Measurements from ENCODE around the gene TRERF1.

DNA sequence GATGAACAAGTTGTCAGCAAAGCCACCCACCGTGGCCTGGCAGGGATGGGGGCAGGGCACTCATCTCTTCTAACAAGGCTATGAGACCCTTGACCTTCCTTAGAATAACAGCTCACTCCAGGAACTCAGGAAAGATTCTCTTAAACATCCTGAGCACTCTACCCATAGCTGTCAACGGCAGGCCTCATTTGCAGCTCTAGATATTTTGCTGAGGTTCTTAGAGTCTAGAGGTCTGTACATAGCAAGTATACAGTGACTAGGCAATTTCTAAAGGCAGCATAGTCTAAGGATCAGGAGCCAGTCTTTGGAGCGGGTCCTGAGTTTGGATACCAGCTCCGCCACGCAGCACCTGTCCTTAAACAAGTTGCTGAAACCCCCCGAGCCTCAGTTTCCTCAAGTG lies 11.7 kb downstream of the TRERF1 start:
- TF ChIP-seq POLR2AphosphoS5 (IDR thresholded peaks at IDR 0.05; ENCODE audit: low read depth) (no peak), EZH2 (IDR thresholded peaks at IDR 0.05; ENCODE audit: low read depth, unreplicated experiment) (no peak), ZNF114 (CRISPR knock-in tag; IDR thresholded peaks at IDR 0.05) (no peak), EZH2phosphoT487 (IDR thresholded peaks at IDR 0.05; ENCODE audit: unreplicated experiment) (no peak), NANOG (IDR thresholded peaks at IDR 0.05; ENCODE audit: borderline replicate concordance) (no peak), CREB1 (CRISPR knock-in tag; IDR thresholded peaks at IDR 0.05; ENCODE audit: low read depth) (no peak), ZNF331 (CRISPR knock-in tag; IDR thresholded peaks at IDR 0.05; ENCODE audit: low read depth) (no peak), JUNB (IDR thresholded peaks at IDR 0.05; ENCODE audit: unreplicated experiment) (no peak), STAT1 (IDR thresholded peaks at IDR 0.05; ENCODE audit: unreplicated experiment) (no peak)
- TF ChIP-seq, protein P1, sequence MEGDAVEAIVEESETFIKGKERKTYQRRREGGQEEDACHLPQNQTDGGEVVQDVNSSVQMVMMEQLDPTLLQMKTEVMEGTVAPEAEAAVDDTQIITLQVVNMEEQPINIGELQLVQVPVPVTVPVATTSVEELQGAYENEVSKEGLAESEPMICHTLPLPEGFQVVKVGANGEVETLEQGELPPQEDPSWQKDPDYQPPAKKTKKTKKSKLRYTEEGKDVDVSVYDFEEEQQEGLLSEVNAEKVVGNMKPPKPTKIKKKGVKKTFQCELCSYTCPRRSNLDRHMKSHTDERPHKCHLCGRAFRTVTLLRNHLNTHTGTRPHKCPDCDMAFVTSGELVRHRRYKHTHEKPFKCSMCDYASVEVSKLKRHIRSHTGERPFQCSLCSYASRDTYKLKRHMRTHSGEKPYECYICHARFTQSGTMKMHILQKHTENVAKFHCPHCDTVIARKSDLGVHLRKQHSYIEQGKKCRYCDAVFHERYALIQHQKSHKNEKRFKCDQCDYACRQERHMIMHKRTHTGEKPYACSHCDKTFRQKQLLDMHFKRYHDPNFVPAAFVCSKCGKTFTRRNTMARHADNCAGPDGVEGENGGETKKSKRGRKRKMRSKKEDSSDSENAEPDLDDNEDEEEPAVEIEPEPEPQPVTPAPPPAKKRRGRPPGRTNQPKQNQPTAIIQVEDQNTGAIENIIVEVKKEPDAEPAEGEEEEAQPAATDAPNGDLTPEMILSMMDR (conservative IDR thresholded peaks at IDR 0.05; ENCODE audit: low read depth in 2 of 2) = no peak
- TF ChIP-seq, protein P2, sequence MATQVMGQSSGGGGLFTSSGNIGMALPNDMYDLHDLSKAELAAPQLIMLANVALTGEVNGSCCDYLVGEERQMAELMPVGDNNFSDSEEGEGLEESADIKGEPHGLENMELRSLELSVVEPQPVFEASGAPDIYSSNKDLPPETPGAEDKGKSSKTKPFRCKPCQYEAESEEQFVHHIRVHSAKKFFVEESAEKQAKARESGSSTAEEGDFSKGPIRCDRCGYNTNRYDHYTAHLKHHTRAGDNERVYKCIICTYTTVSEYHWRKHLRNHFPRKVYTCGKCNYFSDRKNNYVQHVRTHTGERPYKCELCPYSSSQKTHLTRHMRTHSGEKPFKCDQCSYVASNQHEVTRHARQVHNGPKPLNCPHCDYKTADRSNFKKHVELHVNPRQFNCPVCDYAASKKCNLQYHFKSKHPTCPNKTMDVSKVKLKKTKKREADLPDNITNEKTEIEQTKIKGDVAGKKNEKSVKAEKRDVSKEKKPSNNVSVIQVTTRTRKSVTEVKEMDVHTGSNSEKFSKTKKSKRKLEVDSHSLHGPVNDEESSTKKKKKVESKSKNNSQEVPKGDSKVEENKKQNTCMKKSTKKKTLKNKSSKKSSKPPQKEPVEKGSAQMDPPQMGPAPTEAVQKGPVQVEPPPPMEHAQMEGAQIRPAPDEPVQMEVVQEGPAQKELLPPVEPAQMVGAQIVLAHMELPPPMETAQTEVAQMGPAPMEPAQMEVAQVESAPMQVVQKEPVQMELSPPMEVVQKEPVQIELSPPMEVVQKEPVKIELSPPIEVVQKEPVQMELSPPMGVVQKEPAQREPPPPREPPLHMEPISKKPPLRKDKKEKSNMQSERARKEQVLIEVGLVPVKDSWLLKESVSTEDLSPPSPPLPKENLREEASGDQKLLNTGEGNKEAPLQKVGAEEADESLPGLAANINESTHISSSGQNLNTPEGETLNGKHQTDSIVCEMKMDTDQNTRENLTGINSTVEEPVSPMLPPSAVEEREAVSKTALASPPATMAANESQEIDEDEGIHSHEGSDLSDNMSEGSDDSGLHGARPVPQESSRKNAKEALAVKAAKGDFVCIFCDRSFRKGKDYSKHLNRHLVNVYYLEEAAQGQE (IDR thresholded peaks at IDR 0.05; ENCODE audit: unreplicated experiment) = no peak

Data from GM23338 (cell line).